Muscle of arm (tissue), 12 donors: Measurements from ENCODE around the gene NUP214. TPM values are rescaled to one million over a fixed set of nuclear protein-coding genes. Genes with fewer than 3 reads are reported as not detected.
"Not testable (repeated sequence)": the region's sequence is repeated elsewhere in the genome, so short reads cannot be mapped to it uniquely, and the experiment has no call there.

Source experiments
- DNase-seq: peaks from one replicate; pipeline ENCODE4 v3.0.0-alpha.2; 2013
- polyA plus RNA-seq, 12 donors: library from polyadenylated mRNA; unstranded; fragments of 120-200 nt; gene quantifications; one replicate each; pipeline ENCODE4 v1.2.1, GENCODE V29; 2013; ENCODE audit not compliant: insufficient read length in 12 of 12

NUP214 gene
- polyA plus RNA-seq, 12 donors, result 22.6 to 142 (median 27.5) TPM; not detected in 1

- no peak for DNase-seq
These were observed 134.1 kb downstream of the NUP214 start for GRCh38 chr9:131259432-131259898.

- no peak for DNase-seq
These were observed 134.7 kb downstream of the NUP214 start for GRCh38 chr9:131259916-131260597.

GRCh38 chr9:131260751-131261452, 135.5 kb downstream of the NUP214 start:
- DNase-seq, result no peak

GRCh38 chr9:131262327-131263032, 137.1 kb downstream of the NUP214 start:
- DNase-seq, result no peak

- not testable (repeated sequence) for DNase-seq
These were observed 137.6 kb downstream of the NUP214 start for GRCh38 chr9:131263033-131263343.

GRCh38 chr9:131263701-131264100, 138.3 kb downstream of the NUP214 start:
- no peak for DNase-seq

- DNase-seq, result no peak
These were observed 138.8 kb downstream of the NUP214 start for GRCh38 chr9:131264231-131264630.

- no peak for DNase-seq
These were observed 141.2 kb downstream of the NUP214 start for GRCh38 chr9:131266266-131267229.

GRCh38 chr9:131270171-131271015, 145.0 kb downstream of the NUP214 start:
- peak; percentile 52 for DNase-seq

- not testable (repeated sequence) for DNase-seq
These were observed 145.6 kb downstream of the NUP214 start for GRCh38 chr9:131271016-131271273.

- no peak for DNase-seq
These were observed 146.1 kb downstream of the NUP214 start for GRCh38 chr9:131271506-131271931.

GRCh38 chr9:131272212-131272611, 146.8 kb downstream of the NUP214 start:
- DNase-seq, result no peak

GRCh38 chr9:131273146-131273855, 147.9 kb downstream of the NUP214 start:
- no peak for DNase-seq

- DNase-seq, result no peak
These were observed 148.7 kb downstream of the NUP214 start for GRCh38 chr9:131273856-131274673.

- DNase-seq, result no peak
These were observed 149.4 kb downstream of the NUP214 start for GRCh38 chr9:131274674-131275331.

GRCh38 chr9:131275332-131276093, 150.1 kb downstream of the NUP214 start:
- DNase-seq, result no peak

GRCh38 chr9:131276094-131276888, 150.9 kb downstream of the NUP214 start, which contains the start of gene FAM78A:
FAM78A (minus strand) TSS chr9:131276510; CDS start chr9:131276179, 331 bp downstream.
- DNase-seq, result peak; percentile 34
